NCI-H2107 treated with DMSO at 0.1 percent for 48 hours (cell line): Measurements from ENCODE around the gene DCAF10.
"Not testable (repeated sequence)": the region's sequence is repeated elsewhere in the genome, so short reads cannot be mapped to it uniquely, and the experiment has no call there.

Experiments used
- DNase-seq: peaks from one replicate; lab custom pipeline; 2025; ENCODE audit not compliant: unreplicated experiment; lab: John Stamatoyannopoulos, UW

The DCAF10 gene

GRCh38 chr9:37859043-37859442 lies 58.4 kb downstream of the DCAF10 start:
- no peak for DNase-seq

GRCh38 chr9:37862530-37862929 lies 61.9 kb downstream of the DCAF10 start:
- no peak for DNase-seq

GRCh38 chr9:37870081-37870798 lies 69.6 kb downstream of the DCAF10 start:
- DNase-seq, result no peak

GRCh38 chr9:37870799-37871176 lies 70.2 kb downstream of the DCAF10 start:
- DNase-seq, result no peak

DNA sequence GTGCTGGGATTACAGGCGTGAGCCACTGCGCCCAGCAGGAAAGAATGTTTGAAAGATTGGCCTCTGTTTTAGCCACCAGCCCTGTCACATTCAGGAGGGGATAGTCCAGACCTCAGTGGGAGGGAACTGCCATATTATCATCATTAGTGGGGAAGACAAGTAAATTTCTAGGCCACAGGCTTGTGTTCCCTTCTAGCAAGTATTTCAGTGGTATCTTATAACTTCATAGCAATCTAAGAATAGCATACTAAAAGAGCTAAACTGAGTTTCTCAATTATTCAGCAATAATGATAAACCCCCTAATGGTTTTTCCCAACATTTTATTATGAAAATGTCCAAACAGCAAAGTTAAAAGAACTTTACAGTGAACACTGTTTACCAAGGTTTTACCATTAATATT lies 73.4 kb downstream of the DCAF10 start:
- DNase-seq, result no peak

- no peak for DNase-seq
Observed at GRCh38 chr9:37876376-37876775, 75.8 kb downstream of the DCAF10 start.

DNA sequence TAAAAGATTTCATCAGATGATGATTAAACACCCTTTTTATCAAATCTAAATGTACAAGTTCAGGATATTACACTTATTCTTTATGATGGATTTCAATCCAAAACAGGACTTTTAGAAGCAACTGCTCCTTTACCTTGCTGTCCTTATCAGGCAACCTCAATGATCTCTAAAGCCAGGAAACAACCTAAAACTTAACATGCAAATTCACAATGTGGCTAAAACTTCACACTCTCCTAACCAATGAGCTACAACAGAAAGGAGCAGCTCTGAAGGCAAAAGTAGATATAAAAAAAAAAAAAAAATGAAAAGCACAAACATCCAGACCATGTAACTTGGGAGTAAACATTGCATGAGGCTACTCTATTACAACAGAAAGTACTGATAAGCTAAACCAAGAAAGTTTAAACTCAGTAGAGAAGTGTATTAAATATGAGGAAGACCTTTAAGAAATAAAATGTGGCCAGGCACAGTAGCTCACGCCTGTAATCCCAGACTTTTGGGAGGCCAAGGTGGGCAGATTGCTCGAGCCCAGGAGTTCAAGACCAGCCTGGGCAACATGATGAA lies 80.4 kb downstream of the DCAF10 start:
- DNase-seq, result no peak

DNA sequence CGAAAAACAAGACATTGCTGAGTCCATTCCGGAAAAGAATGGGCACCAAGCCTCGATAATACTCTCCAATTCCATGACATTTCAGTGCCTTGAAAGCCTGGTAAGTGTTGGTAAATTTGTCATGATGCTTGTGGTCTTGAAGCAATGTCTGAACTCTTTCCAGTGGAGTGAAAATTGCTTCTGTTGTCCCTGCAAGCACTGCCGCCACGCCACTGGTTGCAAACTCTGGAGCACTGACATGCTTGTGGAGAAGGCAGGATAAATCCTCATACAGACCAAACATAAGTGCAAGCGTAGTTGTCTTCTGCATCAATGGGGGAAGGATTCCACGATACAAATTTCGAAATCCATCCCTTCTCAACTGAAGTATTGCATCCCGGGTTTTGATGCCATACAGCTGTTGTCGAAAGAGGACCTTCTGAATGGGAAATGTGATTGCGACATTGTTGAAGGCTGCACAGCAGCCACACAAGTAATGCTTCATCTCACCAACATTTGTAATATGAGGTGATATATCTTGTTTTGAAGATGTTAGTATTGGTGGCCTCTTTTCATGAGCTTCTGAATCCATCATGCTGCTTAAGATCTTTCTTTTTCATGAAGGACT lies 87.5 kb downstream of the DCAF10 start:
- not testable (repeated sequence) for DNase-seq

GRCh38 chr9:37889536-37889935 lies 88.9 kb downstream of the DCAF10 start:
- no peak for DNase-seq

GRCh38 chr9:37891042-37891441 lies 90.4 kb downstream of the DCAF10 start:
- DNase-seq, result not testable (repeated sequence)

DNA sequence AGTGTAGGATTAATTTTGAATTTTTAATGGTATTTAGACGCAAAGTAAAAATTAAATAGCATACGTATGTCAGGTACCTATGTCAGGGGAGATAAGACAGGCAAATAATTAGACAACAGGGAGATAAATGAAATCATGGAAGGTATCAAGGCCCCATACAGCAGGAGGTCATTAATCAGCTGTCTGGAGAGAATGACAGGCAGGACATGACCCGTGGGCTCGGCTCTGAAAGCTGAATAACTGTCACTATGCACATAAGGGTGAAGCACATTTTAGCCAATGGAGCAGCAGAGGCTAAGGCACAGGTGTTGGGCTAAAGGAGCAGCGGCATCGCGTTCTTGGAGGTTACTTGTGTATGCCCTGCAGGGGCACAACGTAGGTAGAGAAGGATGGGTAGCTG lies 91.5 kb downstream of the DCAF10 start:
- no peak for DNase-seq

DNA sequence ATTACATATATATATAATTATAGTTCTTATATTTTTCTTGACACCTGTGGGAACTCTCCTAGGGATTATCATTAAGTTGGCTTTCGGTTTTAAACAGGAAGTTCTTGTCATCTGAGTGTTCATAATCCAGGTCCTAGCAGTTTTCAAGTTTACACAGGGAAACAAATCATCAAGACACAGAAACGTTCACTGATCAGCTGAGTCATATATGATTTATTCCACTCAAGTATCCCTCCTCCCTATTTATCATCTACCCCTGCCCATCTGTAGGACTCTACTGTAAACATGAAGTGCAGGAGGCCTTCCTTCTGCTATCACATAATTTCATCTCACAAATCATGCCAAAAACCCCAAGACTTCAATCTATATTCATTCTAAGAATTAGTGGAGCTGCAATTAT lies 97.1 kb downstream of the DCAF10 start:
- no peak for DNase-seq

- no peak for DNase-seq
Observed at GRCh38 chr9:37899041-37899440, 98.4 kb downstream of the DCAF10 start.

GRCh38 chr9:37902131-37902530 lies 101.5 kb downstream of the DCAF10 start:
- no peak for DNase-seq

DNA sequence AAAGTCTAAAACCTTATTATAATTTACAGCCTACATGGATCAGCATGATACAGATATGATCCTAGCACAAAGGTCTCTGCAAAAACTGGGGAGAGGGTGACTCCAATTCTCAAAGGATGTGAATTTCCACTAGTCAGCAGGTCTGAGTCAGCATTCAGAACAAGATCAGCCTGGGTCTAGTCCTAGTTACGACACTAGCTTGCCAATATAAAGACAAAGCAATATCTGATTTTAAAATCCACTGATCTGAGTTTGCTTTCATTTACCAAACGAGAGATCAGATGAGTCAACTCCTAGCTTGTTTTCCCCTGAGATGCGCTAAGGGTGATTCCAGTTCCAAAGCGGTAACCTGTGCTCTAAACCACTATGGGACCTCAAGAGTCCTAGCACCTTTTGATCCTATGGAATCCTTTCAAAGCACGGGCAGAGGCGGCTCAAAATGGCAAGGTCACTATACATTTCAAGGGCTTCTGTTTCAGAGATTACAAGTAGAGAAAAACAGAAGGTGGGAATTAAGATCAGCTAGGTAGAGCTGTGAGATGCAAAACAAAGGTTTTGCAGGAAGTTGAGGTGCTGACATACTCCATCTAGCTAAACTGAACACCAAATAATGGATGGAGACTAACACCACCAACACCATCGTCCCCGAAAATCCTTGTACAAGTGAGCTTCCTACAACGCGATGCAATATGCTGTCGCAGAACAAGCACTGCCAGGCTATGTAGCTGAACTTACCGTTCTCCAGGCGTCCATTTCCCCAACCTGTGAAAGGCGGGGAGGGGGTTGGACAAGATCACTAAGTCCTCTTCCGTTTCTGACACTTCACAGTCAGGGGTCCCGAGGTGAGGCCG lies 102.4 kb downstream of the DCAF10 start:
- peak; percentile 14 for DNase-seq

- peak; percentile 73 for DNase-seq
Observed at GRCh38 chr9:37903647-37904444, 103.2 kb downstream of the DCAF10 start, which contains the start of gene SLC25A51. TSS of gene SLC25A51 (minus strand) at chr9:37904127. CDS start at chr9:37888550, 15,577 bp downstream.

- peak; percentile 57 for DNase-seq
Observed at GRCh38 chr9:37904445-37905130, 104.0 kb downstream of the DCAF10 start.

- no peak for DNase-seq
Observed at GRCh38 chr9:37905131-37905505, 104.5 kb downstream of the DCAF10 start.

DNA sequence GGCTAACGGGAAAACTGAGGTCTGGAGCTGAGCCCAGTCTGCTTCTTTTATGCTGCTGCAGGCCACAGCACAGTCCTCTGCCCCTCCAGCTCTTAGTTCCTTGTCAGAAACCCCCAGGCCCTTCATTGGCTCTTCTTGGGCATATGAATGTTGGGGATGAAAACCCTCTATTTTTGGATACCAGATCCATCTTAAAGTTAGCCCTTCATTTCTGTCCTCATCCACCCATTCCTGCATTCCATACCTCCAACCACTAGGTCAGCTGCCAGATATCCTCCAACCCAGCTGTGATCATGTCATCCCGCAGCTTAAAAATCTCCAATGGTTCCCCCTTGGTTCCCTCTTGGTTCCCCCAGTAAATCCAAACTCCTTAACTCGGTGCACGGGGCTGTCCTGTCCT lies 105.2 kb downstream of the DCAF10 start:
- DNase-seq, result no peak
